Motor neuron (in vitro differentiated cells): ENCODE results near the gene TXNRD2. TPM values are rescaled to one million over a fixed set of nuclear protein-coding genes. Genes with fewer than 3 reads are reported as not detected.

Source experiments
- ATAC-seq, 8 experiments: fragments of 200-7000 bp; cut with Tn5 transposase; replicated peaks in 6 of 8; 2 replicates each; pipeline ENCODE4 v1.8.0; 2021; ENCODE audit warnings: mild to moderate bottlenecking in 8 of 8, moderate library complexity in 8 of 8
- H3K27ac ChIP-seq, 2 donors: fragments of 250-450 bp; sonication (Bioruptor Pico); 2 replicates each; pipeline ENCODE4 v1.9.0; 2021; ENCODE audit warnings: antibody characterized with exemption in 2 of 2, mild to moderate bottlenecking in 2 of 2, moderate library complexity in 1 of 2
- H3K4me1 ChIP-seq, 2 donors: fragments of 250-450 bp; sonication (Bioruptor Pico); replicated peaks in 1 of 2; 2 replicates each; pipeline ENCODE4 v1.6.1; 2021; ENCODE audit warnings: antibody characterized with exemption in 2 of 2, mild to moderate bottlenecking in 2 of 2, moderate library complexity in 1 of 2
- H3K4me3 ChIP-seq, 5 donors: fragments of 250-450 bp; sonication (Bioruptor Pico); 2 replicates each; pipeline ENCODE4 v1.9.0; 2021; ENCODE audit warnings: antibody characterized with exemption in 5 of 5, mild to moderate bottlenecking in 5 of 5, moderate library complexity in 4 of 5
- WGBS, 10 experiments: fragments of 450-650 bp; shearing (Covaris generic); methylation state at CpG; one replicate each; pipeline ENCODE4 v1.0.0; 2022; 5-methylcytosine and 5-hydroxymethylcytosine counted together
- in situ Hi-C, 9 experiments: fragments of 400-800 bp; cut with MboI; loops; one replicate each; pipeline ENCODE4 v1.15.0; 2021; ENCODE audit warnings: low sequenced_read_pairs in 9 of 9, low pct_unique_long_range_greater_than_20kb in 2 of 9; ENCODE audit not compliant: unreplicated experiment in 9 of 9
- total RNA-seq, 8 experiments: library from RNA; unstranded; fragments of 300-600 nt; gene quantifications; 2 replicates each; pipeline versions ENCODE4 v1.2.3 to v1.2.4, GENCODE V29; 2022

TXNRD2 gene
- total RNA-seq, 8 experiments from 2014 or later, result 2.4 to 33.9 (median 9.9) TPM

DNA sequence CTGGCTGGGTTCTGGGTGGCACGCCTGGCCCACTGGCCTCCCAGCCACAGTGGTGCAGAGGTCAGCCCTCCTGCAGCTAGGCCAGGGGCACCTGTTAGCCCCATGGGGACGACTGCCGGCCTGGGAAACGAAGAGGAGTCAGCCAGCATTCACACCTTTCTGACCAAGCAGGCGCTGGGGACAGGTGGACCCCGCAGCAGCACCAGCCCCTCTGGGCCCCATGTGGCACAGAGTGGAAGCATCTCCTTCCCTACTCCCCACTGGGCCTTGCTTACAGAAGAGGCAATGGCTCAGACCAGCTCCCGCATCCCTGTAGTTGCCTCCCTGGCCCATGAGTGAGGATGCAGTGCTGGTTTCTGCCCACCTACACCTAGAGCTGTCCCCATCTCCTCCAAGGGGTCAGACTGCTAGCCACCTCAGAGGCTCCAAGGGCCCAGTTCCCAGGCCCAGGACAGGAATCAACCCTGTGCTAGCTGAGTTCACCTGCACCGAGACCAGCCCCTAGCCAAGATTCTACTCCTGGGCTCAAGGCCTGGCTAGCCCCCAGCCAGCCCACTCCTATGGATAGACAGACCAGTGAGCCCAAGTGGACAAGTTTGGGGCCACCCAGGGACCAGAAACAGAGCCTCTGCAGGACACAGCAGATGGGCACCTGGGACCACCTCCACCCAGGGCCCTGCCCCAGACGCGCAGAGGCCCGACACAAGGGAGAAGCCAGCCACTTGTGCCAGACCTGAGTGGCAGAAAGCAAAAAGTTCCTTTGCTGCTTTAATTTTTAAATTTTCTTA, 27.7 kb upstream of the TXNRD2 start:
- Histone ChIP-seq H3K27ac (peak overlapping the region in 1 of 2 donors; percentile 53), H3K4me1 (peaks cover 13 to 30% of the 10 kb centered on the region in 2 donors), H3K4me3 (no peak overlapping the region)
- ATAC-seq, result no peak
- 17 to 100% (median 70%) methylated on average over 1 to 7 of the region's 11 CpGs; no CpG with 5 or more reads in 4 of the 10 experiments for WGBS, 10 experiments
- in situ Hi-C loops, result no loop called here

DNA sequence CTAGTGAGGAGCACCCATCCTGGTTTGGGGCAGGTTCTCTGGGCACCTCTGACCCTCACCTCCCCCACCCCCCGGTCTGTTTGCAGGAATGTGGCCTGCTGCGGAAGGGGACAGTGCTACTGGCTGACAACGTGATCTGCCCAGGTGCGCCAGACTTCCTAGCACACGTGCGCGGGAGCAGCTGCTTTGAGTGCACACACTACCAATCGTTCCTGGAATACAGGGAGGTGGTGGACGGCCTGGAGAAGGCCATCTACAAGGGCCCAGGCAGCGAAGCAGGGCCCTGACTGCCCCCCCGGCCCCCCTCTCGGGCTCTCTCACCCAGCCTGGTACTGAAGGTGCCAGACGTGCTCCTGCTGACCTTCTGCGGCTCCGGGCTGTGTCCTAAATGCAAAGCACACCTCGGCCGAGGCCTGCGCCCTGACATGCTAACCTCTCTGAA, 26.9 kb upstream of the TXNRD2 start:
- 97 to 100% methylated on average over 1 to 5 of the region's 18 CpGs; no CpG with 5 or more reads in 8 of the 10 experiments for WGBS, 10 experiments
- peaks cover 13 to 26% of the 10 kb centered on the region in 2 donors for H3K4me1 ChIP-seq
- no peak for ATAC-seq
- H3K27ac ChIP-seq, result peak overlapping the region in 1 of 2 donors; percentile 84
- no peak overlapping the region for H3K4me3 ChIP-seq
- in situ Hi-C loops, result no loop called here

DNA sequence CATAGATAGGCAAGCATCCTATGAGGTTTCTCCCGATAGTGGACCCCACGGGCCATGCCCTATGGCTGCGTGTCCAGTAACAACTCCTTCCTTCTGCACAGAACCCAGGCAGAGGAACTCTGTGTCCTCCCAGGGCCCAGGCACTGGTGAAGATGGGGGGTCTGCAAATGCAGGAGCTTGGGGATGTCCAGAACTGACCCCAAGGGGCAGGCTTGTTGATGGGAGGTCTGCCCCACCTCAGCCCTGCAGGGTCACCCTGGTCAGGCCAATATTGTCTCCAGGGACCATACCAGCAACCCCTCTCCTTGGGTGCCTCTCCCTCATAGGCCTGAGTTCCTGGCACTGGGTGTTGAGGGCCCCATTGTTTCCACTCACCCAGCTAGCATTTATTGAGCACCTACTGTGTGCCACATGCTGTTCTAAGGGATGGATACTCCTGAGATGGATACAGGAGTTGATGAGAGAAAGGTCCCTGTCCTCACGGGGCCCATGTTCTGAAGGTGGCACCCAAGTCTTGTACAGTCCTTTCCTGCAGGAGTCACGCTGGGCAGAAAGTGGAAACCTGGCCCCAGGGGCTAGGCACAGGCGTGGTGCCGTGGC, 26.3 kb upstream of the TXNRD2 start:
- WGBS, 10 experiments, result 40 to 100% (median 90%) methylated on average over 1 to 4 of the region's 7 CpGs; no CpG with 5 or more reads in 3 of the 10 experiments
- Histone ChIP-seq H3K4me3 (no peak overlapping the region), H3K4me1 (peaks cover 14 to 28% of the 10 kb centered on the region in 2 donors), H3K27ac (peak overlapping the region; percentile 23 to 84)
- no peak for ATAC-seq
- in situ Hi-C loops, result no loop called here

DNA sequence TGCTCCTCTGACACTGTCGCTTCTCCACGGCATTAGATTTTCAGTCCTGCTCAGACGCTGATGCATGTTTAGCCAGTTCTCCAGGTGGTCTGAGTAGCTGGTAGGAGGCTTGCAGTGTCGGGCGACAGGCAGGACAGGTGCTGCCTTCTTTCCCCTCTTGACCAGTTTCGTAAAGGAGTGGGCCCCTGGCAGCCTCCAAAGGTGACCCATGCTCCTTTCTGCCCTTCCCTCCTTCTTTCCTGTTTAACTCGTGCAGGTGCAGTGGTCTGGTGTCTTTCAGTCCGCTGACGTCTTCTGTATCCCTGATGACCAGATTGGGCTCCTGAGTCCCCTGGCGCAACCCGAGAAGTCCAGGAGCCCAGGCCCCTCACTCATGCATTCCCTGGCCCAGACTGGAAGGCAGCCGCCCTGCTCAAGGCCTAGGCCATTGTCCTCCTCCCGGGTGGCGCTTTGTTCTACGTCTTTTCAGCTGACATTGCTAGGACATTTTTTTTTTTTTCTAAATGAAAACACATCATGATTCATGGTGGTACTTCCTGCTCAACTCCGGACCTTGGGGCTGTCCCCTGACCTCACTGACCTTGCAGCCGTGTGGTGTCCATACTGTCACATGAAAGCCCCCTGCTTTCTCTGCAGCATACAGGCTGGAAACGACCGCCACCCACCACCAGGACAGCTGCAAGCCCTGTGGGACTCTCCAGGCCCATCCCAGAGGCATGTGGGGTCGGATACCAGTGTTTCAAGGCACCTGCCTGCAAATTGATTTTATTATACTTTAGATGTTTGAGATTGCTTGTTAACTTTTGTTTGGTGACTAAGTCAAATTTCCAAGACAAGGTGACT, 25.5 kb upstream of the TXNRD2 start:
- in situ Hi-C loops, result no loop called here
- 39 to 92% (median 61%) methylated on average over 2 to 10 of the region's 20 CpGs; no CpG with 5 or more reads in 2 of the 10 experiments for WGBS, 10 experiments
- Histone ChIP-seq H3K4me3 (no peak overlapping the region), H3K4me1 (peaks cover 22 to 34% of the 10 kb centered on the region in 2 donors), H3K27ac (peak overlapping the region; percentile 35 to 84)
- peak in 5 of 8 experiments; percentile 12 to 50 (median 38) for ATAC-seq

DNA sequence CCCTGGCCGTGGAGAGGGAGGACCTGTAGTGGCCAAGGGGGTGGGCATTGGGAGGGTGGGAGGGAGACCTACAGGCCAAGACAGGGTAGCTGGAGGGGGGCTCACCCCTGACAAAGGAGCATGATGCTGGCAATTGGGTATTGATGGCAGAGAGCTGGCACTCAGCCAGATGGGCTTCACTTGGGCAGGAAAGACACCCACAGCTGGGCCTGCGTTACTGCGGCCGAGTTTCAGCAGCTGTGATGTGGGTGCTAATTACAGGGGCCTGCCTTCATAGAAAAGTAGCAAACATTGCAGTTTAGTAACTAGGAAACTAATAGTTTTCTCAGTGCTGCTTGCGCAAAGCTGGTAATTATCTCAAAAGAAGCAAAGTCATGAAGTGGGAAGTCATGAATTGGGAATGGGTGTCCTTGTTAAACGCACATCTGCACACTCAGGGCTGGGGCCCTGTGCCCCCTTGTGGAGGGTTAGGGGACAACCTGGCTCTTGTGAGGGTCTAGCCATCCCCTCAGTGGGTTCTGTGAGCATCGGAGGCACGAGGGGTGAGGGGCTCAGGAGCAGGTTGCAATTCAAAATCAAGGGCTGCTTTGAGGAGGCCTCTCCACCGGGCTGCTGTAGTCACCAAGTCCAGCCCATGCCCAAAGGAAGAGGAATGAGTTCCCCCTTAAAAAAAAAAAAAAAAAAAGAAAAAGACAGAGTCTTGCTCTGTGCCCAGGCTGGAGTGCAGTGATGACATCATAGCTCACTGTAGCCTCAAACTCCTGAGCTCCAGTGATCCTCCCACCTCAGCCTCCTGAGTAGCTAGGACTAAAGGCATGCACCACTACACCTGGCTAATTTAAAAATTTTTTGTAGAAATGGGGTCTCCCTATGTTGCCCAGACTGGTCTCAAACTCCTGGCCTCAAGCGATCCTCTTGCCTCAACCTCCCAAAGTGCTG, 24.4 kb upstream of the TXNRD2 start:
- Histone ChIP-seq H3K4me1 (peaks cover 28 to 40% of the 10 kb centered on the region in 2 donors), H3K4me3 (no peak overlapping the region), H3K27ac (peak overlapping the region in 1 of 2 donors; percentile 84)
- peak in 2 of 8 experiments; percentile 18 to 21 for ATAC-seq
- in situ Hi-C loops, result no loop called here
- WGBS, 10 experiments, result 50 to 100% (median 77%) methylated on average over 1 to 7 of the region's 10 CpGs; no CpG with 5 or more reads in 2 of the 10 experiments

DNA sequence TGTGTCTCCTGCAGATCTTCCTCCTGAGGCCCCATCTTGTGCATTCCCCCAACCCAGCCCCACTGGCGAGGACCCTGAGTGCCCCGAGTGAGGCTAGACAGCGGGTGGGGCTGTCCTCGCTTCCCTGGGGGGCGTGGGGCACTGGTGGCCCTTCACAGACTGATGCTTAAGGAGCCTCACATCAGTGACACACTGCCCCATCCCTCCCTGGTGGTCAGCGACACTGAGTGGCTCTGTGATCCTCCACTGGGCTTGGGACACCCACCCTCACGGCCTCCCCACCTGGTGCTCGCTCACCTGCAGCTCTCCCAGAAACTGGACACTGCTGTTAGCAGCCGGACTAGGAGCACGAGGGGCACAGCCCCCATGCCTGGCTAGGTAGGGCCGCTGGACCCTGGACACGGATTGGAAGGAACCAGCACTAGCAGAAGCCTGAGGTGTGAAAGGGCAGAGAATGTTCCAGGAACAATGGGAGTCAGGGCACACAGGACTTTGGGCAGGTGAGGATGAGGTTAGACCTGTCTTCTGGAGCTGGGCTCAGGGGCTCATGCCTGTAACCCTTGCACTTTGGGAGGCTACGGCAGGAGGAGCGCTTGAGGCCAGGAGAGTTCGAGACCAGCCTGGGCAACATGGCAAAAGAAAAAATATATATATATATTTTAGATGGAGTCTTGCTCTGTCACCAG, 23.2 kb upstream of the TXNRD2 start:
- no peak for ATAC-seq
- WGBS, 10 experiments, result 68 to 100% (median 90%) methylated on average over 1 to 6 of the region's 15 CpGs; no CpG with 5 or more reads in 3 of the 10 experiments
- in situ Hi-C loops, result no loop called here
- Histone ChIP-seq H3K27ac (peak overlapping the region in 1 of 2 donors; percentile 23), H3K4me3 (no peak overlapping the region), H3K4me1 (peaks cover 40 to 47% of the 10 kb centered on the region in 2 donors)

DNA sequence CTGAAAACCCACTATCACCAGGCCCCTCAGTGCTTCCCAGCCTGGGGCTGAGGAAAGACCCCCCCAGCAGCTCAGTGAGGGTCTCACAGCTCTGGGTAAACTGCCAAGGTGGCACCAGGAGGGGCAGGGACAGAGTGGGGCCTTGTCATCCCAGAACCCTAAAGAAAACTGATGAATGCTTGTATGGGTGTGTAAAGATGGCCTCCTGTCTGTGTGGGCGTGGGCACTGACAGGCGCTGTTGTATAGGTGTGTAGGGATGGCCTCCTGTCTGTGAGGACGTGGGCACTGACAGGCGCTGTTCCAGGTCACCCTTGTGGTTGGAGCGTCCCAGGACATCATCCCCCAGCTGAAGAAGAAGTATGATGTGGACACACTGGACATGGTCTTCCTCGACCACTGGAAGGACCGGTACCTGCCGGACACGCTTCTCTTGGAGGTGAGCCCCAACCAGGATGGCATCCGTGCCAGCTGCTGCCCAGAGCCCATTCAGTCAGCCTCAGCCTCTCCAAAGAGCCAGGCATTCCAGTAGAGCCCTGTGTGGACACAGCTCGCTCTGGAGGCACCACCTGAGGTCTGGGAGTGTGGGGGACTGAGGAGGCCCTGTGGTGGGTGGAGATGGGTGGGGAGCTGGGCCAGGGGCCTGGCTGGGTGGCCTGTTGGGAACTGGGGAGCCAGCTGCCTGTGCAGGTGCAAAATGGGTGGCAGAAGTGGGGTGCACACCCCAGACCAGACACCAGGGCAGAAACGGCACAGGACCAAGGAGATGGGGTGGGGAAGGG, 22.4 kb upstream of the TXNRD2 start:
- no peak for ATAC-seq
- H3K4me1 ChIP-seq, result peaks cover 47 to 55% of the 10 kb centered on the region in 2 donors
- H3K4me3 ChIP-seq, result no peak overlapping the region
- H3K27ac ChIP-seq, result peak overlapping the region in 1 of 2 donors; percentile 14
- WGBS, 10 experiments, result 97 to 100% methylated on average over 1 to 6 of the region's 12 CpGs; no CpG with 5 or more reads in 8 of the 10 experiments
- in situ Hi-C loops, result no loop called here

DNA sequence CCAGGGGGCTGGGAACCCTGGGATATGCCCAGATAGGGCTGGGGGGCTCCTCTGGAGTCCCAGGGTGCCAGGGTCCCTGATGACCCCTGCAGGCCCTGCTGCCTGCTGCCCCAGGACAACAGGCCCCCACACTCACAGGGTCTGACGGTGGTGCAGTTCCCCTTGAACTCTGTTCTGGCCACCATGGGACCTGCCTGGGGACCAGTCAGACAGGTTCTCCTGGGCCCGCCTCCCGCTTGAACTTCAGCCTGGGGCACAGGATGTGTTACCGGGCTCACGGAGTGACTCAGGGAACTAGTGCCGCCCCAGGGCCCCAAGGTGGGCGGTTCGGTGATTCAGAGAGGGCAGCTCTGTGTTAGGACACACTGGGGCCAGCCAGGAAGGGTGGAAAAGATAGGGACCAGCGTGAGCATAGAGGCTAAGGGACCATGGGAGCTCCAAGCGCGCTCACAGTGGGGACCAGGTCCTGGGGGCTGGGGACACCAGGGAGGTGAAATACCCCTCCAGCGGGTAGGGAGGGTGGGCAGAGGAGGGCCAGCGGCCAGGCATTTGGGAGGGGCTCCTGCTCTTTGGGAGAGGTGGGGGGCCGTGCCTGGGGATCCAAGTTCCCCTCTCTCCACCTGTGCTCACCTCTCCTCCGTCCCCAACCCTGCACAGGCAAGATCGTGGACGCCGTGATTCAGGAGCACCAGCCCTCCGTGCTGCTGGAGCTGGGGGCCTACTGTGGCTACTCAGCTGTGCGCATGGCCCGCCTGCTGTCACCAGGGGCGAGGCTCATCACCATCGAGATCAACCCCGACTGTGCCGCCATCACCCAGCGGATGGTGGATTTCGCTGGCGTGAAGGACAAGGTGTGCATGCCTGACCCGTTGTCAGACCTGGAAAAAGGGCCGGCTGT, 21.5 kb upstream of the TXNRD2 start:
- H3K27ac ChIP-seq, result peak overlapping the region in 1 of 2 donors; percentile 46
- ATAC-seq, result peak in 2 of 8 experiments; percentile 16 to 48
- H3K4me1 ChIP-seq, result peaks cover 55 to 58% of the 10 kb centered on the region in 2 donors
- in situ Hi-C loops, result no loop called here
- H3K4me3 ChIP-seq, result no peak overlapping the region
- 20 to 100% (median 94%) methylated on average over 1 to 3 of the region's 30 CpGs; no CpG with 5 or more reads in 5 of the 10 experiments for WGBS, 10 experiments

DNA sequence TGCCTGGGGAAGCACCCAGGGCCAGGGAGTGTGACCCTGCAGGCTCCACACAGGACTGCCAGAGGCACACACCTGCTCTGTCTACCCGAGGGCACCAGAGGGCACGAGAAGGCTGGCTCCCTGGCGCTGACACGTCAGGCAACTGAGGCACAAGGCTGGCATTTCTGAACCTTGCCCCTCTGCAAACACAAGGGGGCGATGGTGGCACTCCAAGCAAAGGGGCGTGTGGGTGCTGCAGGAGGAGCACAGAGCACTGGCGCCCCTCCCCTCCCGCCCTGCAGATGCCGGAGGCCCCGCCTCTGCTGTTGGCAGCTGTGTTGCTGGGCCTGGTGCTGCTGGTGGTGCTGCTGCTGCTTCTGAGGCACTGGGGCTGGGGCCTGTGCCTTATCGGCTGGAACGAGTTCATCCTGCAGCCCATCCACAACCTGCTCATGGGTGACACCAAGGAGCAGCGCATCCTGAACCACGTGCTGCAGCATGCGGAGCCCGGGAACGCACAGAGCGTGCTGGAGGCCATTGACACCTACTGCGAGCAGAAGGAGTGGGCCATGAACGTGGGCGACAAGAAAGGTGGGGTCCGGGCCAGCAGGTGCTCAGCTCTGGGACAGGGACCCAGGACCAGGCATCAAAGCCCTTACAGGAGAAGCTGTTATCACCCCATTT, 20.8 kb upstream of the TXNRD2 start:
- Histone ChIP-seq H3K4me1 (peaks cover 49 to 50% of the 10 kb centered on the region in 2 donors), H3K4me3 (no peak overlapping the region), H3K27ac (peak overlapping the region in 1 of 2 donors; percentile 46)
- in situ Hi-C loops, result no loop called here
- ATAC-seq, result peak; percentile 23 to 57 (median 34)
- WGBS, 10 experiments, result 0 to 89% (median 60%) methylated on average over 1 to 4 of the region's 22 CpGs; no CpG with 5 or more reads in 3 of the 10 experiments

DNA sequence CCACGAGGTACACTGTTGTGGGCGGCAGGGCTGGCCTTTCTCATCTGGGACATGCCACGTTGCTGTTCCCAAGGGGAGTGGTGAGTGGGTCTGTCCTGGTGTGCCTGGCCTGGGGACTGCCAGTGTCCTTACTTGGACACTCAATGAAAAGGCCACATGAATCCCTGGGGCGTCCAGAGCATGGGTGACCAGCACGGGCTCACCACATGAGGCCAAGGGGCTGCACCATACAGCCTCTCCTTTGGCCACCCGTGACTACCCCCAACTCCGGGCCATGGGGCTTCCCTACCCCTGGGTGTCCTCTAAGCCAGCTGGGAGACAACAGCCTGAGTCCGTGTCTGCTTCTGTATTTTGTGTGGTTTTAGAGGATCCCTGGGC, 20.2 kb upstream of the TXNRD2 start:
- no peak overlapping the region for H3K4me3 ChIP-seq
- no peak overlapping the region for H3K27ac ChIP-seq
- WGBS, 10 experiments, result 20 to 80% methylated on average over 1 of the region's 8 CpGs; no CpG with 5 or more reads in 8 of the 10 experiments
- no peak for ATAC-seq
- in situ Hi-C loops, result no loop called here
- H3K4me1 ChIP-seq, result peaks cover 43 to 45% of the 10 kb centered on the region in 2 donors
